ENCODE data around the gene DUSP22.

Gene DUSP22

GRCh38 chr6:360349-360748, 68.1 kb downstream of the DUSP22 start:
- no peak overlapping the region for H3K27ac Mint-ChIP-seq
- H3K4me3 Mint-ChIP-seq, result no peak overlapping the region
- ATAC-seq, result no peak
- H3K9me3 Mint-ChIP-seq, result peaks cover 9% of the 10 kb centered on the region in 2 donors
- H3K27me3 Mint-ChIP-seq, result no peaks in the 10 kb centered on the region
- no peak for DNase-seq
- peaks cover 31% of the 10 kb centered on the region for H3K4me1 Mint-ChIP-seq

GRCh38 chr6:360764-361373, 68.6 kb downstream of the DUSP22 start:
- H3K4me1 Mint-ChIP-seq, result peaks cover 29% of the 10 kb centered on the region
- ATAC-seq, result no peak
- no peak for DNase-seq
- H3K27ac Mint-ChIP-seq, result peak overlapping the region; percentile 8 to 55
- H3K9me3 Mint-ChIP-seq, result peaks cover 9% of the 10 kb centered on the region in 2 donors
- no peaks in the 10 kb centered on the region for H3K27me3 Mint-ChIP-seq
- no peak overlapping the region for H3K4me3 Mint-ChIP-seq

- DNase-seq (no peak), ATAC-seq (no peak)
- H3K4me1 Mint-ChIP-seq, result peaks cover 22% of the 10 kb centered on the region
- peak overlapping the region; percentile 2 to 12 for H3K27ac Mint-ChIP-seq
- H3K27me3 Mint-ChIP-seq, result peaks cover 7% of the 10 kb centered on the region
- H3K9me3 Mint-ChIP-seq, result peaks cover 9% of the 10 kb centered on the region in 2 donors
- H3K4me3 Mint-ChIP-seq, result no peak overlapping the region
Observed at GRCh38 chr6:361411-362132, 69.3 kb downstream of the DUSP22 start.

GRCh38 chr6:362231-362923, 70.1 kb downstream of the DUSP22 start:
- no peak for ATAC-seq
- H3K9me3 Mint-ChIP-seq, result peaks cover 9% of the 10 kb centered on the region in 2 donors
- DNase-seq, result no peak
- peaks cover 14% of the 10 kb centered on the region for H3K4me1 Mint-ChIP-seq
- no peak overlapping the region for H3K4me3 Mint-ChIP-seq
- H3K27ac Mint-ChIP-seq, result no peak overlapping the region
- H3K27me3 Mint-ChIP-seq, result peaks cover 15% of the 10 kb centered on the region

- H3K9me3 Mint-ChIP-seq, result peaks cover 9% of the 10 kb centered on the region in 2 donors
- H3K27ac Mint-ChIP-seq, result no peak overlapping the region
- peaks cover 20% of the 10 kb centered on the region for H3K27me3 Mint-ChIP-seq
- no peak for DNase-seq
- no peak overlapping the region for H3K4me3 Mint-ChIP-seq
- no peak for ATAC-seq
- peaks cover 9% of the 10 kb centered on the region for H3K4me1 Mint-ChIP-seq
Observed at GRCh38 chr6:362924-363249, 70.6 kb downstream of the DUSP22 start.

- Mint-ChIP-seq H3K4me1 (peaks cover 5% of the 10 kb centered on the region), H3K4me3 (no peak overlapping the region), H3K9me3 (peaks cover 9% of the 10 kb centered on the region in 2 donors), H3K27me3 (peaks cover 24% of the 10 kb centered on the region), H3K27ac (no peak overlapping the region)
- DNase-seq, result no peak
- no peak for ATAC-seq
Observed at GRCh38 chr6:363291-363690, 71.0 kb downstream of the DUSP22 start.

GRCh38 chr6:363909-364308, 71.6 kb downstream of the DUSP22 start:
- no peak overlapping the region for H3K4me3 Mint-ChIP-seq
- DNase-seq (no peak), ATAC-seq (no peak)
- H3K27ac Mint-ChIP-seq, result no peak overlapping the region
- peaks cover 9% of the 10 kb centered on the region in 2 donors for H3K9me3 Mint-ChIP-seq
- H3K27me3 Mint-ChIP-seq, result peaks cover 25% of the 10 kb centered on the region
- no peaks in the 10 kb centered on the region for H3K4me1 Mint-ChIP-seq

- peaks cover 32% of the 10 kb centered on the region for H3K27me3 Mint-ChIP-seq
- H3K27ac Mint-ChIP-seq, result no peak overlapping the region
- no peaks in the 10 kb centered on the region for H3K4me1 Mint-ChIP-seq
- H3K9me3 Mint-ChIP-seq, result peaks cover 9% of the 10 kb centered on the region in 2 donors
- DNase-seq (no peak), ATAC-seq (no peak)
- H3K4me3 Mint-ChIP-seq, result no peak overlapping the region
Observed at GRCh38 chr6:364609-365540, 72.6 kb downstream of the DUSP22 start.

GRCh38 chr6:365835-366234, 73.5 kb downstream of the DUSP22 start:
- Mint-ChIP-seq H3K4me1 (no peaks in the 10 kb centered on the region), H3K27ac (peak overlapping the region in 1 of 2 donors; percentile 45), H3K4me3 (no peak overlapping the region), H3K9me3 (peaks cover 9 to 14% of the 10 kb centered on the region in 2 donors), H3K27me3 (peaks cover 41% of the 10 kb centered on the region)
- DNase-seq, result no peak
- ATAC-seq, result no peak

- no peak for DNase-seq
- H3K27ac Mint-ChIP-seq, result no peak overlapping the region
- peaks cover 47% of the 10 kb centered on the region for H3K27me3 Mint-ChIP-seq
- ATAC-seq, result no peak
- peaks cover 9 to 17% of the 10 kb centered on the region in 2 donors for H3K9me3 Mint-ChIP-seq
- H3K4me1 Mint-ChIP-seq, result no peaks in the 10 kb centered on the region
- no peak overlapping the region for H3K4me3 Mint-ChIP-seq
Observed at GRCh38 chr6:366389-367297, 74.4 kb downstream of the DUSP22 start.

- Mint-ChIP-seq H3K27ac (no peak overlapping the region), H3K4me3 (no peak overlapping the region), H3K27me3 (peaks cover 54% of the 10 kb centered on the region), H3K4me1 (peaks cover 1% of the 10 kb centered on the region), H3K9me3 (peaks cover 9 to 22% of the 10 kb centered on the region in 2 donors)
- ATAC-seq, result no peak
- no peak for DNase-seq
Observed at GRCh38 chr6:367298-367794, 75.1 kb downstream of the DUSP22 start.

GRCh38 chr6:367891-368630, 75.8 kb downstream of the DUSP22 start:
- Mint-ChIP-seq H3K27me3 (peaks cover 61% of the 10 kb centered on the region), H3K9me3 (peaks cover 5 to 15% of the 10 kb centered on the region in 2 donors), H3K4me1 (peaks cover 8% of the 10 kb centered on the region), H3K4me3 (no peak overlapping the region), H3K27ac (peak overlapping the region in 1 of 2 donors; percentile 42)
- DNase-seq (no peak), ATAC-seq (no peak)

GRCh38 chr6:369559-370431, 77.5 kb downstream of the DUSP22 start:
- DNase-seq (no peak), ATAC-seq (no peak)
- Mint-ChIP-seq H3K27ac (peak overlapping the region in 1 of 2 donors; percentile 73), H3K9me3 (peaks cover 0 to 14% of the 10 kb centered on the region in 2 donors), H3K4me1 (peaks cover 9% of the 10 kb centered on the region), H3K27me3 (peaks cover 78% of the 10 kb centered on the region), H3K4me3 (no peak overlapping the region)
